K562 (cell line): Measurements from ENCODE around the gene DGKA. TPM values are rescaled to one million over a fixed set of nuclear protein-coding genes. Genes with fewer than 3 reads are reported as not detected.

Experiments used
- ATF1 ChIP-seq, 2 experiments: fragments of 450-650 bp in 1 of 2; IDR thresholded peaks; 2 replicates each; pipeline ENCODE4 v1.6.1; 2016; ENCODE audit warnings: missing compliant biosample characterization in 1 of 2, missing genetic modification characterization in 1 of 2
- CBX8 ChIP-seq: fragments of 200-600 bp; sonication (generic); IDR thresholded peaks from 2 replicates; pipeline ENCODE4 v1.6.1; 2012; ENCODE audit warnings: borderline replicate concordance, mixed run types, low read depth, mild to moderate bottlenecking, moderate library complexity, mixed read lengths, low read length, control low read depth, inconsistent platforms; ENCODE audit not compliant: poor library complexity, severe bottlenecking; ENCODE audit errors: extremely low read depth
- CEBPZ ChIP-seq: fragments of 150-350 bp; IDR thresholded peaks from 2 replicates; pipeline ENCODE4 v1.6.1; 2014; ENCODE audit warnings: low read depth, mild to moderate bottlenecking, low read length, borderline replicate concordance
- CREB3L1 ChIP-seq: fragments of 450-650 bp; IDR thresholded peaks from 2 replicates; pipeline ENCODE4 v1.6.1; 2014; ENCODE audit warnings: low read depth, mild to moderate bottlenecking, moderate library complexity, borderline replicate concordance
- POLR3A ChIP-seq: IDR thresholded peaks from 2 replicates; pipeline ENCODE4 v1.6.1; 2011; ENCODE audit warnings: borderline replicate concordance, mild to moderate bottlenecking, moderate library complexity; ENCODE audit not compliant: insufficient read length, insufficient read depth; ENCODE audit errors: extremely low read depth
- RBM17 ChIP-seq: fragments of 200-400 bp; formaldehyde crosslinking; IDR thresholded peaks from 2 replicates; pipeline ENCODE4 v1.6.1; 2017; ENCODE audit warnings: low read depth, mild to moderate bottlenecking, low read length, borderline replicate concordance
- RBM22 ChIP-seq: fragments of 200-400 bp; formaldehyde crosslinking; IDR thresholded peaks from 2 replicates; pipeline ENCODE4 v1.6.1; 2018; ENCODE audit warnings: low read length, low read depth; ENCODE audit not compliant: poor library complexity, severe bottlenecking
- SMARCB1 ChIP-seq: IDR thresholded peaks from 2 replicates; pipeline ENCODE4 v1.6.1; 2011; ENCODE audit warnings: improper control_type of control experiment, low read depth; ENCODE audit not compliant: insufficient read length
- STAT5B ChIP-seq: fragments of 250-450 bp; sonication (Bioruptor Pico); IDR thresholded peaks from 2 replicates; pipeline ENCODE4 v1.8.0; 2021; ENCODE audit warnings: mild to moderate bottlenecking, inconsistent platforms
- STAT6 ChIP-seq: sonication (generic); formaldehyde crosslinking; IDR thresholded peaks from 2 replicates; pipeline ENCODE4 v1.8.1; 2023; ENCODE audit warnings: mild to moderate bottlenecking, missing genetic modification reagents
- TFE3 ChIP-seq: fragments of 450-650 bp; formaldehyde crosslinking; IDR thresholded peaks from 2 replicates; pipeline ENCODE4 v1.4.0; 2020; ENCODE audit warnings: mild to moderate bottlenecking, mixed read lengths
- U2AF1 ChIP-seq: fragments of 200-400 bp; formaldehyde crosslinking; optimal IDR thresholded peaks from 2 replicates; pipeline ENCODE3; 2017; ENCODE audit warnings: mild to moderate bottlenecking, low read depth, low read length, moderate library complexity
- ZBTB17 ChIP-seq: fragments of 450-650 bp; formaldehyde crosslinking; IDR thresholded peaks from 2 replicates; pipeline ENCODE4 v1.4.0; 2020; ENCODE audit warnings: mild to moderate bottlenecking
- ZBTB2 ChIP-seq: fragments of 450-650 bp; IDR thresholded peaks from 2 replicates; pipeline ENCODE4 v1.6.1; 2016; ENCODE audit warnings: antibody characterized with exemption
- ZNF707 ChIP-seq: fragments of 250-450 bp; sonication (Bioruptor Pico); conservative IDR thresholded peaks from 2 replicates; pipeline ENCODE4 v1.8.0; 2022; ENCODE audit warnings: inconsistent platforms, mild to moderate bottlenecking, moderate library complexity
- polyA plus RNA-seq, 8 experiments: library from polyadenylated mRNA; depleted of rRNA in 4 of 8; stranded (reverse) in 5 of 8; unstranded in 3 of 8; fragments of >200 nt; fragmentation: Nextera tagmentation in 2 of 8; fragmentation: Illumina TruSeq in 1 of 8; extraction: Ambion mirVana in 2 of 8; extraction: Trizol in 1 of 8; gene quantifications; 2 replicates each; pipeline versions ENCODE4 v1.2.1 to v1.2.3, GENCODE V29; 2011 to 2014; ENCODE audit warnings: inconsistent platforms in 1 of 8, missing spikeins in 1 of 8
- total RNA-seq, 7 experiments: library from RNA; depleted of rRNA in 6 of 7; stranded (reverse); fragments of >200 nt in 6 of 7; fragmentation: Illumina TruSeq in 2 of 7; extraction: Trizol in 2 of 7; gene quantifications; 2 replicates each; pipeline versions ENCODE4 v1.2.1 to v1.2.3, GENCODE V29; 2011 to 2021; ENCODE audit warnings: low replicate concordance in 1 of 7

The DGKA gene
- total and polyA plus RNA-seq, 9 of the 15 experiments (the other 6 are each of a cell fraction or from before 2014, with no cell fraction given): 3.4 to 12.4 (median 6.2) TPM

GRCh38 chr12:55940065-55940732 lies 9.2 kb downstream of the DGKA start (continued):
- no peak for TF ChIP-seq RBM22
- no peak for TF ChIP-seq ATF1 (CRISPR knock-in tag; IDR thresholded peaks at IDR 0.05)
- TF ChIP-seq ATF1 (tag; IDR thresholded peaks at IDR 0.05): no peak
- no peak for TF ChIP-seq ZBTB17 (CRISPR knock-in tag)
- no peak for TF ChIP-seq SMARCB1
- TF ChIP-seq CBX8: no peak
- TF ChIP-seq TFE3 (CRISPR knock-in tag): no peak
- TF ChIP-seq ZNF707: no peak
- no peak for TF ChIP-seq U2AF1
- no peak for TF ChIP-seq STAT6 (CRISPR knock-in tag)
- TF ChIP-seq RBM17: no peak
- no peak for TF ChIP-seq POLR3A
- 0 out of 2 replicates have a peak, but pooled peaks have one; percentile 24 for TF ChIP-seq CREB3L1
- TF ChIP-seq STAT5B: no peak
- no peak for TF ChIP-seq ZBTB2
- no peak for TF ChIP-seq CEBPZ
